ENCODE results near the gene INTS2.

The INTS2 gene

GRCh38 chr17:61816538-61816937 is 111.2 kb downstream of the INTS2 start:
- DNase-seq, result no peak

GRCh38 chr17:61815863-61816503 is 111.8 kb downstream of the INTS2 start:
- no peak for DNase-seq

All from right hindlimb (tissue), 1 donor.